HepG2 (cell line): ENCODE data around the gene PIP5KL1. TPM values are rescaled to one million over a fixed set of nuclear protein-coding genes. Genes with fewer than 3 reads are reported as not detected.

ENCODE experiments used
- DR1 ChIP-seq: sonication (generic); formaldehyde crosslinking; IDR thresholded peaks from 2 replicates; pipeline ENCODE4 v1.8.0; 2021; ENCODE audit warnings: mild to moderate bottlenecking, missing genetic modification reagents, inconsistent platforms
- FOXM1 ChIP-seq: sonication (generic); formaldehyde crosslinking; IDR thresholded peaks from 2 replicates; pipeline ENCODE4 v1.5.0; 2020; ENCODE audit warnings: missing genetic modification reagents
- RBM22 ChIP-seq: fragments of 200-400 bp; formaldehyde crosslinking; optimal IDR thresholded peaks from 2 replicates; pipeline ENCODE3; 2017; ENCODE audit warnings: mild to moderate bottlenecking, low read length, moderate library complexity
- RFX3 ChIP-seq: IDR thresholded peaks from 2 replicates; pipeline ENCODE4 v1.6.1; 2016; ENCODE audit warnings: missing biosample characterization, missing genetic modification reagents
- ZFYVE20 ChIP-seq: sonication (generic); formaldehyde crosslinking; IDR thresholded peaks from 2 replicates; pipeline ENCODE4 v1.8.0; 2023; ENCODE audit warnings: low read depth, mild to moderate bottlenecking, moderate library complexity, missing genetic modification reagents, borderline replicate concordance
- ZNF160 ChIP-seq: sonication (generic); formaldehyde crosslinking; IDR thresholded peaks from 2 replicates; pipeline ENCODE4 v1.8.0; 2022; ENCODE audit warnings: mild to moderate bottlenecking, inconsistent platforms, missing genetic modification reagents
- ZNF235 ChIP-seq: sonication (generic); formaldehyde crosslinking; IDR thresholded peaks from 2 replicates; pipeline ENCODE4 v1.8.1; 2023; ENCODE audit warnings: mild to moderate bottlenecking, missing genetic modification reagents, borderline replicate concordance
- ZNF260 ChIP-seq: sonication (generic); formaldehyde crosslinking; IDR thresholded peaks from 2 replicates; pipeline ENCODE4 v1.4.0; 2020; ENCODE audit warnings: missing genetic modification reagents, low read depth, mild to moderate bottlenecking, borderline replicate concordance
- ZNF451 ChIP-seq: sonication (generic); formaldehyde crosslinking; IDR thresholded peaks from 2 replicates; pipeline ENCODE4 v1.5.0; 2020; ENCODE audit warnings: mild to moderate bottlenecking, missing genetic modification reagents
- ZNF572 ChIP-seq: sonication (generic); formaldehyde crosslinking; IDR thresholded peaks from 2 replicates; pipeline ENCODE4 v1.5.1; 2020; ENCODE audit warnings: mild to moderate bottlenecking, missing genetic modification reagents
- ZNF629 ChIP-seq: sonication (generic); formaldehyde crosslinking; conservative IDR thresholded peaks from 2 replicates; pipeline ENCODE4 v1.5.0; 2020; ENCODE audit warnings: missing genetic modification reagents
- ZNF883 ChIP-seq: sonication (generic); formaldehyde crosslinking; IDR thresholded peaks from 2 replicates; pipeline ENCODE4 v1.5.1; 2020; ENCODE audit warnings: mild to moderate bottlenecking, missing genetic modification reagents; ENCODE audit errors: not compliant biosample characterization
- polyA plus RNA-seq, 8 experiments: library from polyadenylated mRNA; depleted of rRNA in 3 of 8; stranded (reverse) in 7 of 8; unstranded in 1 of 8; fragments of >200 nt; fragmentation: Illumina TruSeq in 4 of 8; extraction: Trizol in 4 of 8; gene quantifications; 2 replicates each; pipeline versions ENCODE4 v1.2.1 to v1.2.3, GENCODE V29; 2011 to 2016; ENCODE audit warnings: low read depth in 4 of 8, missing spikeins in 1 of 8, mixed read lengths in 1 of 8; ENCODE audit not compliant: insufficient read depth in 1 of 8
- total RNA-seq, 5 experiments: library from RNA; depleted of rRNA; stranded (reverse); fragments of >200 nt; fragmentation: Illumina TruSeq; extraction: Trizol; gene quantifications; 2 replicates each; pipeline ENCODE4 v1.2.3, GENCODE V29; 2016; ENCODE audit warnings: low read depth in 1 of 5
- TF ChIP-seq, protein P1 (sequence below): sonication (generic); formaldehyde crosslinking; IDR thresholded peaks from 2 replicates; pipeline ENCODE4 v1.8.1; 2023; ENCODE audit warnings: missing genetic modification reagents, inconsistent platforms, borderline replicate concordance
- TF ChIP-seq, protein P2 (sequence below), 2 experiments: sonication (generic) in 1 of 2; formaldehyde crosslinking in 1 of 2; IDR thresholded peaks; 2 replicates each; pipeline versions ENCODE4 v1.6.1 to v1.9.0; 2014 to 2022; ENCODE audit warnings: antibody characterized with exemption in 1 of 2, borderline replicate concordance in 1 of 2, inconsistent platforms in 1 of 2, low read depth in 1 of 2, missing genetic modification reagents in 1 of 2
- TF ChIP-seq, protein P3 (sequence below): sonication (generic); formaldehyde crosslinking; conservative IDR thresholded peaks from 2 replicates; pipeline ENCODE4 v1.4.0; 2020; ENCODE audit warnings: missing genetic modification reagents
- TF ChIP-seq, protein P4 (sequence below): fragments of 450-650 bp; IDR thresholded peaks from 2 replicates; pipeline ENCODE4 v1.6.1; 2017

Gene PIP5KL1
- total and polyA plus RNA-seq, 2 of the 13 experiments (the other 11 are each of a cell fraction or from before 2014, with no cell fraction given), result 0.20 to 0.49 TPM

DNA sequence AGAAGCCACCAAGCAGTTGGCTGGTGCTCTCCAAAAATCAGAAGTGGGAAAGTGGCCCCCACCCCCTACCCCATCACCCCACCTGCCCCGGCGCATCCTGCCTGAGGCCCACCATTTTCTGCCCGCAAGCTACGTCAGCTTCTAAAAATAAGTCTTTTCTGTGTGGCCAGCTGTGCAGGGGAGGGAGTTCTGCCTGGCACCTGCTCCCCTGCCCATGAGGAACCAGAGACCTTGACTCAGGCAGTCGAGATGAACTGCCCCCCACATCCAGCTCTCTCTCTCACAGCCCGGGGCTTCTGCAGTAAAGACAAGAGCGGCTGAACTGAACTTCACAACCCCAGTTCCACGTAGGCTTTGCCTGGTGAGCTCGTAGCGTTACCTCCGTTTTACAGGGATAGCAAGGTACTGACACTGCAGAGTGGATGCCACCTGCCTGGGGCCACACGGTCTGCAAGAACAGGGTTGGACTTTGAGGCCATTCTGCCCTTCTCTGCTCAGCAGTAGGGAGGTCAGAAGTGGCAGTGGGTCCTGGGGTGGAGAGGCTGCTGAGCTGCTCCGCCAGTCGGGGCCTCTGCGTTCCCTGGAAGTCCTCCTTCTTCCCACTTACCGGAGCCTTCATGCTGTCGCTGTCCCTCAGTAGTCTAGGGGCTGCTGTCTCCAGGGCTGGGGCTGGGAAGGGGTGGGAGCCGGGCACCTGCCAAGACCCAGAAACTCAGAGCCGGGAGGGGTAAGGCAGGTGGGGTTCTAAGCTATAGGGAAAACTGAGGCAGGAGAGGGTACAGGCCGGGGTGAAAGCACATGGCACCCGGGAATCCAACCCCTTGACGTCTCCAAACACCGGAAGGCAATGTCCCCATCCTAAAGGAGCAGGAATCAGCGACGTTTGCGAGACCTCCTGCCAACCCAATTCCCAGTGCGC is 14.5 kb downstream of the PIP5KL1 start (continued):
- no peak for TF ChIP-seq DR1 (CRISPR knock-in tag)
- TF ChIP-seq ZFYVE20 (CRISPR knock-in tag), result no peak
- no peak for TF ChIP-seq ZNF451 (CRISPR knock-in tag)
- no peak for TF ChIP-seq ZNF572 (CRISPR knock-in tag)
- TF ChIP-seq RFX3 (CRISPR knock-in tag), result no peak
- TF ChIP-seq, protein P1, sequence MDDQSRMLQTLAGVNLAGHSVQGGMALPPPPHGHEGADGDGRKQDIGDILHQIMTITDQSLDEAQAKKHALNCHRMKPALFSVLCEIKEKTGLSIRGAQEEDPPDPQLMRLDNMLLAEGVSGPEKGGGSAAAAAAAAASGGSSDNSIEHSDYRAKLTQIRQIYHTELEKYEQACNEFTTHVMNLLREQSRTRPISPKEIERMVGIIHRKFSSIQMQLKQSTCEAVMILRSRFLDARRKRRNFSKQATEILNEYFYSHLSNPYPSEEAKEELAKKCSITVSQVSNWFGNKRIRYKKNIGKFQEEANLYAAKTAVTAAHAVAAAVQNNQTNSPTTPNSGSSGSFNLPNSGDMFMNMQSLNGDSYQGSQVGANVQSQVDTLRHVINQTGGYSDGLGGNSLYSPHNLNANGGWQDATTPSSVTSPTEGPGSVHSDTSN (CRISPR knock-in tag), result no peak
- no peak for TF ChIP-seq ZNF883
- no peak for TF ChIP-seq RBM22
- TF ChIP-seq, protein P2, sequence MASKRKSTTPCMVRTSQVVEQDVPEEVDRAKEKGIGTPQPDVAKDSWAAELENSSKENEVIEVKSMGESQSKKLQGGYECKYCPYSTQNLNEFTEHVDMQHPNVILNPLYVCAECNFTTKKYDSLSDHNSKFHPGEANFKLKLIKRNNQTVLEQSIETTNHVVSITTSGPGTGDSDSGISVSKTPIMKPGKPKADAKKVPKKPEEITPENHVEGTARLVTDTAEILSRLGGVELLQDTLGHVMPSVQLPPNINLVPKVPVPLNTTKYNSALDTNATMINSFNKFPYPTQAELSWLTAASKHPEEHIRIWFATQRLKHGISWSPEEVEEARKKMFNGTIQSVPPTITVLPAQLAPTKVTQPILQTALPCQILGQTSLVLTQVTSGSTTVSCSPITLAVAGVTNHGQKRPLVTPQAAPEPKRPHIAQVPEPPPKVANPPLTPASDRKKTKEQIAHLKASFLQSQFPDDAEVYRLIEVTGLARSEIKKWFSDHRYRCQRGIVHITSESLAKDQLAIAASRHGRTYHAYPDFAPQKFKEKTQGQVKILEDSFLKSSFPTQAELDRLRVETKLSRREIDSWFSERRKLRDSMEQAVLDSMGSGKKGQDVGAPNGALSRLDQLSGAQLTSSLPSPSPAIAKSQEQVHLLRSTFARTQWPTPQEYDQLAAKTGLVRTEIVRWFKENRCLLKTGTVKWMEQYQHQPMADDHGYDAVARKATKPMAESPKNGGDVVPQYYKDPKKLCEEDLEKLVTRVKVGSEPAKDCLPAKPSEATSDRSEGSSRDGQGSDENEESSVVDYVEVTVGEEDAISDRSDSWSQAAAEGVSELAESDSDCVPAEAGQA (IDR thresholded peaks at IDR 0.05; ENCODE audit: low read depth), result no peak
- TF ChIP-seq, protein P2 (CRISPR knock-in tag; IDR thresholded peaks at IDR 0.05; ENCODE audit: borderline replicate concordance), result no peak
- TF ChIP-seq, protein P3, sequence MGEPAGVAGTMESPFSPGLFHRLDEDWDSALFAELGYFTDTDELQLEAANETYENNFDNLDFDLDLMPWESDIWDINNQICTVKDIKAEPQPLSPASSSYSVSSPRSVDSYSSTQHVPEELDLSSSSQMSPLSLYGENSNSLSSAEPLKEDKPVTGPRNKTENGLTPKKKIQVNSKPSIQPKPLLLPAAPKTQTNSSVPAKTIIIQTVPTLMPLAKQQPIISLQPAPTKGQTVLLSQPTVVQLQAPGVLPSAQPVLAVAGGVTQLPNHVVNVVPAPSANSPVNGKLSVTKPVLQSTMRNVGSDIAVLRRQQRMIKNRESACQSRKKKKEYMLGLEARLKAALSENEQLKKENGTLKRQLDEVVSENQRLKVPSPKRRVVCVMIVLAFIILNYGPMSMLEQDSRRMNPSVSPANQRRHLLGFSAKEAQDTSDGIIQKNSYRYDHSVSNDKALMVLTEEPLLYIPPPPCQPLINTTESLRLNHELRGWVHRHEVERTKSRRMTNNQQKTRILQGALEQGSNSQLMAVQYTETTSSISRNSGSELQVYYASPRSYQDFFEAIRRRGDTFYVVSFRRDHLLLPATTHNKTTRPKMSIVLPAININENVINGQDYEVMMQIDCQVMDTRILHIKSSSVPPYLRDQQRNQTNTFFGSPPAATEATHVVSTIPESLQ, result no peak
- TF ChIP-seq ZNF629 (CRISPR knock-in tag), result no peak
- no peak for TF ChIP-seq FOXM1 (CRISPR knock-in tag)
- TF ChIP-seq, protein P4, sequence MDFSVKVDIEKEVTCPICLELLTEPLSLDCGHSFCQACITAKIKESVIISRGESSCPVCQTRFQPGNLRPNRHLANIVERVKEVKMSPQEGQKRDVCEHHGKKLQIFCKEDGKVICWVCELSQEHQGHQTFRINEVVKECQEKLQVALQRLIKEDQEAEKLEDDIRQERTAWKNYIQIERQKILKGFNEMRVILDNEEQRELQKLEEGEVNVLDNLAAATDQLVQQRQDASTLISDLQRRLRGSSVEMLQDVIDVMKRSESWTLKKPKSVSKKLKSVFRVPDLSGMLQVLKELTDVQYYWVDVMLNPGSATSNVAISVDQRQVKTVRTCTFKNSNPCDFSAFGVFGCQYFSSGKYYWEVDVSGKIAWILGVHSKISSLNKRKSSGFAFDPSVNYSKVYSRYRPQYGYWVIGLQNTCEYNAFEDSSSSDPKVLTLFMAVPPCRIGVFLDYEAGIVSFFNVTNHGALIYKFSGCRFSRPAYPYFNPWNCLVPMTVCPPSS, result no peak
- TF ChIP-seq ZNF260 (CRISPR knock-in tag), result no peak
- 0 out of 2 replicates have a peak, but pooled peaks have one; percentile 60 for TF ChIP-seq ZNF160 (CRISPR knock-in tag)
- TF ChIP-seq ZNF235 (CRISPR knock-in tag), result no peak
